Renal cortical epithelial cell (primary cell): Measurements from ENCODE around the gene PTPN14. TPM values are rescaled to one million over a fixed set of nuclear protein-coding genes. Genes with fewer than 3 reads are reported as not detected.

Source experiments
- DNase-seq: peaks from one replicate; pipeline ENCODE4 v3.0.0-alpha.2; 2011; ENCODE audit warnings: low read depth
- total RNA-seq: library from RNA; depleted of rRNA; stranded (reverse); fragments of >200 nt; gene quantifications from 2 replicates; pipeline ENCODE4 v1.2.3, GENCODE V29; 2014

Gene PTPN14
- total RNA-seq, 1 donor from 2014 or later, result 114 TPM

GRCh38 chr1:214429951-214430770 is 121.2 kb downstream of the PTPN14 start:
- no peak for DNase-seq

- peak; percentile 99 for DNase-seq
These were observed 123.5 kb downstream of the PTPN14 start for GRCh38 chr1:214427871-214428277.

GRCh38 chr1:214426426-214426812 is 125.0 kb downstream of the PTPN14 start:
- DNase-seq, result no peak

- DNase-seq, result no peak
These were observed 125.5 kb downstream of the PTPN14 start for GRCh38 chr1:214425716-214426425.

- DNase-seq, result peak; percentile 74
These were observed 126.3 kb downstream of the PTPN14 start for GRCh38 chr1:214425101-214425500.

GRCh38 chr1:214423045-214423444 is 128.4 kb downstream of the PTPN14 start:
- DNase-seq, result no peak

- peak; percentile 68 for DNase-seq
These were observed 129.2 kb downstream of the PTPN14 start for GRCh38 chr1:214422137-214422671.

- no peak for DNase-seq
These were observed 130.6 kb downstream of the PTPN14 start for GRCh38 chr1:214420833-214421232.

GRCh38 chr1:214420341-214420740 is 131.1 kb downstream of the PTPN14 start:
- no peak for DNase-seq

GRCh38 chr1:214419650-214420049 is 131.8 kb downstream of the PTPN14 start:
- DNase-seq, result no peak

GRCh38 chr1:214418391-214418790 is 133.0 kb downstream of the PTPN14 start:
- no peak for DNase-seq

- DNase-seq, result no peak
These were observed 133.7 kb downstream of the PTPN14 start for GRCh38 chr1:214417545-214418210.

- no peak for DNase-seq
These were observed 134.5 kb downstream of the PTPN14 start for GRCh38 chr1:214416858-214417257.

GRCh38 chr1:214416417-214416816 is 135.0 kb downstream of the PTPN14 start:
- peak; percentile 79 for DNase-seq

GRCh38 chr1:214415131-214415530 is 136.3 kb downstream of the PTPN14 start:
- DNase-seq, result no peak

GRCh38 chr1:214414691-214415090 is 136.7 kb downstream of the PTPN14 start:
- DNase-seq, result no peak

GRCh38 chr1:214413315-214413714 is 138.1 kb downstream of the PTPN14 start:
- no peak for DNase-seq

GRCh38 chr1:214404571-214405213 is 146.7 kb downstream of the PTPN14 start:
- DNase-seq, result peak; percentile 94

GRCh38 chr1:214404154-214404553 is 147.2 kb downstream of the PTPN14 start:
- DNase-seq, result peak; percentile 97

GRCh38 chr1:214403431-214403830 is 148.0 kb downstream of the PTPN14 start:
- DNase-seq, result peak; percentile 67

GRCh38 chr1:214402613-214403083 is 148.8 kb downstream of the PTPN14 start:
- peak; percentile 73 for DNase-seq

GRCh38 chr1:214401666-214402065 is 149.7 kb downstream of the PTPN14 start:
- peak; percentile 98 for DNase-seq
